AG09319 (cell line): Measurements from ENCODE around the gene NOS1AP.

ENCODE experiments used
- DNase-seq: peaks from one replicate; pipeline ENCODE4 v3.0.0-alpha.2; 2010; ENCODE audit warnings: low read depth; ENCODE audit errors: extremely low read depth
- CTCF ChIP-seq: IDR thresholded peaks from 2 replicates; pipeline ENCODE4 v1.5.1; 2011; ENCODE audit warnings: low read depth, mild to moderate bottlenecking, inconsistent platforms, low read length, moderate library complexity

NOS1AP gene

GRCh38 chr1:162070094-162070748 is 730 bp downstream of the NOS1AP start:
- no peak for DNase-seq
- TF ChIP-seq CTCF, result no peak

- DNase-seq, result no peak
- TF ChIP-seq CTCF, result no peak
Observed at GRCh38 chr1:162070825-162071224, 1.3 kb downstream of the NOS1AP start.

GRCh38 chr1:162072740-162073139 is 3.2 kb downstream of the NOS1AP start:
- DNase-seq, result no peak
- no peak for TF ChIP-seq CTCF

- no peak for DNase-seq
- no peak for TF ChIP-seq CTCF
Observed at GRCh38 chr1:162074276-162075005, 5.0 kb downstream of the NOS1AP start.

- no peak for TF ChIP-seq CTCF
- no peak for DNase-seq
Observed at GRCh38 chr1:162075862-162076261, 6.4 kb downstream of the NOS1AP start.

GRCh38 chr1:162077648-162078299 is 8.3 kb downstream of the NOS1AP start:
- no peak for DNase-seq
- TF ChIP-seq CTCF, result no peak

- TF ChIP-seq CTCF, result no peak
- no peak for DNase-seq
Observed at GRCh38 chr1:162079030-162079429, 9.5 kb downstream of the NOS1AP start.
